Spleen (tissue), 7 donors: ENCODE results near the gene ARRDC4.

ENCODE experiments used
- CTCF ChIP-seq, 11 experiments: fragments of 200-600 bp in 7 of 11; fragments of 450-650 bp in 4 of 11; sonication (generic) in 4 of 11; IDR thresholded peaks in 8 of 11; conservative IDR thresholded peaks in 3 of 11; 1 replicate in 7 of 11; 2 replicates in 4 of 11; pipeline versions ENCODE4 v1.4.0 to v1.8.0; 2016 to 2021; ENCODE audit warnings: antibody characterized with exemption in 11 of 11, inconsistent platforms in 4 of 11, mild to moderate bottlenecking in 1 of 11
- POLR2A ChIP-seq, 3 donors: fragments of 450-650 bp; IDR thresholded peaks; one replicate each; pipeline ENCODE4 v1.5.1; 2017; ENCODE audit warnings: antibody characterized with exemption in 3 of 3, mild to moderate bottlenecking in 1 of 3
- POLR2AphosphoS5 ChIP-seq, 3 donors: sonication (generic); formaldehyde crosslinking; IDR thresholded peaks; one replicate each; pipeline ENCODE4 v1.5.1; 2017; ENCODE audit warnings: antibody characterized with exemption in 3 of 3
- donor health status: DM: no; HTN: no; CAD: no; lungs with moderate emphysema.
- donor health status: DM: no; HTN: no; CAD: no.
- donor health status: DM: no; HTN: no; CAD: no.

GRCh38 chr15:98018761-98019351 lies 58.4 kb downstream of the ARRDC4 start:
- TF ChIP-seq CTCF (IDR thresholded peaks at IDR 0.05 in 8 of 11, conservative IDR thresholded peaks at IDR 0.05 in 3 of 11) (no peak), POLR2AphosphoS5 (IDR thresholded peaks at IDR 0.05) (no peak), POLR2A (IDR thresholded peaks at IDR 0.05) (no peak)
